PC-9 (cell line): ENCODE measurements around the gene SNX15.

Experiments used
- EZH2 ChIP-seq: fragments of 200-600 bp; sonication (generic); IDR thresholded peaks from 2 replicates; pipeline ENCODE4 v1.8.0; 2017; ENCODE audit warnings: antibody characterized with exemption, low read depth
- TF ChIP-seq, protein P1 (sequence below): fragments of 200-600 bp; sonication (generic); conservative IDR thresholded peaks from 2 replicates; pipeline ENCODE4 v1.6.1; 2017; ENCODE audit warnings: mixed run types, antibody characterized with exemption, mild to moderate bottlenecking, moderate library complexity

DNA sequence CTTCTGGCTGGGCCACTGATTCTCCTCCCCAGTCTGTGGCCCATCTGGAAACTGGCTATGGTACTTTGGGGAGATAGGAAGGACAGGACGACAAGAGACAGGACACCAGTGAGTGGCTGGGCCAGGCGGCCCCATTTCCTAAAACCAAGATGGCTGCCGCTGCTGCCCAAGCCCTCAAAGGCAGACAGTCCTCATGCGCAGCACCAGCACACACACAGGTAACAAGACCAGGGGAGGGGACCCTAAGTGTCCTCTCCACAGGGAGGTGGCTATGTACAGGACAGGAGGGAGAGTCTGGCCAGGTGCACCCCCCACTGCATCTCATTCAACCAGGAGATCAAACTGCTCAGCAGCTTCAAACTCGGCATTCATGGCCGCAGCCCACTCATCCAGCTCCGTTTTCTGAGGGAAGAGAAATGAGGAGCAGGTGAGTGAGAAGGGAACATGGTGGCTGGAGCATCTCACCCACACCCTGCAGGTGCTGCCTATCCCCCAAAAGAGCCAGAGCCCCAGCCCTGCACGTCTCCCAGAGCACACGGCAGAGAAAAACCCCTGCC lies 51.6 kb downstream of the SNX15 start:
- TF ChIP-seq, protein P1, sequence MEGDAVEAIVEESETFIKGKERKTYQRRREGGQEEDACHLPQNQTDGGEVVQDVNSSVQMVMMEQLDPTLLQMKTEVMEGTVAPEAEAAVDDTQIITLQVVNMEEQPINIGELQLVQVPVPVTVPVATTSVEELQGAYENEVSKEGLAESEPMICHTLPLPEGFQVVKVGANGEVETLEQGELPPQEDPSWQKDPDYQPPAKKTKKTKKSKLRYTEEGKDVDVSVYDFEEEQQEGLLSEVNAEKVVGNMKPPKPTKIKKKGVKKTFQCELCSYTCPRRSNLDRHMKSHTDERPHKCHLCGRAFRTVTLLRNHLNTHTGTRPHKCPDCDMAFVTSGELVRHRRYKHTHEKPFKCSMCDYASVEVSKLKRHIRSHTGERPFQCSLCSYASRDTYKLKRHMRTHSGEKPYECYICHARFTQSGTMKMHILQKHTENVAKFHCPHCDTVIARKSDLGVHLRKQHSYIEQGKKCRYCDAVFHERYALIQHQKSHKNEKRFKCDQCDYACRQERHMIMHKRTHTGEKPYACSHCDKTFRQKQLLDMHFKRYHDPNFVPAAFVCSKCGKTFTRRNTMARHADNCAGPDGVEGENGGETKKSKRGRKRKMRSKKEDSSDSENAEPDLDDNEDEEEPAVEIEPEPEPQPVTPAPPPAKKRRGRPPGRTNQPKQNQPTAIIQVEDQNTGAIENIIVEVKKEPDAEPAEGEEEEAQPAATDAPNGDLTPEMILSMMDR: no peak
- TF ChIP-seq EZH2: no peak
